Left hindlimb (tissue), 1 donor: ENCODE measurements around the gene LINC01488.

Experiments used
- DNase-seq: peaks from one replicate; pipeline ENCODE4 v3.0.0-alpha.2; 2018

Gene LINC01488

DNA sequence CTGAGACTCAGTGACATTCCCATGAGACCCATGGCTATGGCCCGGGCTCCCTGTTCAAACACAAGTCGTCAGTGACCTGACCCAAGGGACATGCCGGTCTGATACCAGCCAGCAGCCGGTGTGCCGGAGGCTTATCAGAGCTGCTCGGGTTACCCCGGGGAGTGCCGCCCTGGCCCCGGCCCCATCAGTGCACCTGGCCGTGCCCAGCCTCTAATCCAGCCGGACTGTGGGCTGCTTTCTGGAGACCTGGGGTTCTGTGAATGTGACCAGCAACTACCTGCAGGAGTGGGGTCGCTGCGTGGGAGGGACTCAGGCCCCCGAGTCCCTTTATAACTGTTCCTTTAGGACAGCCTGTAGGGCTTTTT is 52.7 kb downstream of the LINC01488 start:
- no peak for DNase-seq

DNA sequence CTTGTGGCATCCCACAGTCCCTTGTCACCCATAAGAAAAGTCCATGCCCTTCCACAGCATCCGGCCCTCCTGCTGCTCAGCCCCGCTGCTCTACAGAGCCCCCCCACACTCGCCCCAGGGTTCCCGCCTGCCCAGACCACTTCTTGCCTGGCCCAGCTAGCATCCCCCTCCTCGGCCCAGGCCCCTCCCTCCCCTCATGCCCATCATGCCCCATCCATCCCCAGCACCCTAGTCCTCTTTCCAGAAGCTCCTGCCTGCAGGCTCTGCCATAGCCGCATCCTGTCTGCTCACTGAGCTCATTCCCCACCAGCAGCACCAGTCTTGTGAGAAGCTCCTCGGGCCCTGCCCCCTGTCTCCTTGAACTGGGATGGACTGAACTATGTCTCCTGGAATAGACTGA is 54.4 kb downstream of the LINC01488 start:
- DNase-seq: no peak

GRCh38 chr11:69536406-69536805 is 54.9 kb downstream of the LINC01488 start:
- no peak for DNase-seq

- no peak for DNase-seq
Observed at GRCh38 chr11:69537126-69537525, 55.7 kb downstream of the LINC01488 start.

GRCh38 chr11:69537855-69538640 is 56.6 kb downstream of the LINC01488 start:
- no peak for DNase-seq

- peak; percentile 60 for DNase-seq
Observed at GRCh38 chr11:69538854-69539253, 57.4 kb downstream of the LINC01488 start.

- peak; percentile 65 for DNase-seq
Observed at GRCh38 chr11:69539416-69540117, 58.1 kb downstream of the LINC01488 start.

DNA sequence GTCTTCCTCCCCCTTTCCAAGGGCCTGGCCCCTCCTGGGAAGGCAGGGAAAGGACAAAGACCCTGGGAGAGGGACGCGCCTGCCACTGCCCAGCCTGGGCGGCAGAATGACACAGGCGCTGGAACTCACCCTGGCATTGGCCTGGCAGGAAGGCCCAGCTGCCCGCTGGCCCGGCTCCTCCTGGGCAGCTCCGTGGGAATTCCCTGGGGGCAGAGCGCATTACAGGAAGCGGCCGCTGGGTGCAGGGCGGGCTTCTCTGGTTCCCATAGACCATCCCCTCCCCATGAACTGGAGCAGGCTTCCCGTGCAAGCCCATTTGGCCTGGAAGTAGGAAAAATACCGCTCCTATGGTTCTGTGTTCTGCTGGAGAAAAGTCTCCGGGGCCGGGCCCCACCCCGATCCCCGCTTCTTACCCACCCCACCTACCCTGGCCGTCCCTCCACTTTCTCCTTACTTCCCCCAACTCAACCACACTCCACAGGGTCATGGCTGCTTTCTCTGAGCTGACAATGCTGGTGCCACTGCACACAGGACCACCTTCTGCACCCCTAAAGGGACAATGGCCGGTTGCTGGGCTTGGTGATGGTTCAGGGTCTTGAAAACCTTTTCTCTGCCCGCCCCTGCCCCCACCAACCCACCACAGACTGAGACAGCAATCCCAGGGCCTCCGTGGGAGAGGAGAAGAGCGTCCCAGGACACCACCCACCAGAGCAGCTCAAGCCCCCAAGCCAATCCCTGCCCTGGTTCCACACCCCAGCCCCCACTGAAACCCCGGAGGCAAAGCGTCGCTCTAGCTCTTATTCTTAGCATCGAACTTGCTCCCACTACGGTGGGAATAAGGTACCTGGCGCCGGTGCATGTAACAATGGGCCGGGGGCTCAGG is 58.9 kb downstream of the LINC01488 start:
- peak; percentile 43 for DNase-seq

- no peak for DNase-seq
Observed at GRCh38 chr11:69541001-69541285, 59.5 kb downstream of the LINC01488 start.

GRCh38 chr11:69541501-69542313 is 60.2 kb downstream of the LINC01488 start:
- no peak for DNase-seq

GRCh38 chr11:69542314-69543168 is 61.1 kb downstream of the LINC01488 start:
- no peak for DNase-seq
